UCSD-AML1 (cell line): ENCODE measurements around the gene IFFO2.
"Not testable (repeated sequence)": the region's sequence is repeated elsewhere in the genome, so short reads cannot be mapped to it uniquely, and the experiment has no call there.

Experiments used
- DNase-seq: peaks from one replicate; lab custom pipeline; 2025; ENCODE audit not compliant: unreplicated experiment; lab: John Stamatoyannopoulos, UW

IFFO2 gene

DNA sequence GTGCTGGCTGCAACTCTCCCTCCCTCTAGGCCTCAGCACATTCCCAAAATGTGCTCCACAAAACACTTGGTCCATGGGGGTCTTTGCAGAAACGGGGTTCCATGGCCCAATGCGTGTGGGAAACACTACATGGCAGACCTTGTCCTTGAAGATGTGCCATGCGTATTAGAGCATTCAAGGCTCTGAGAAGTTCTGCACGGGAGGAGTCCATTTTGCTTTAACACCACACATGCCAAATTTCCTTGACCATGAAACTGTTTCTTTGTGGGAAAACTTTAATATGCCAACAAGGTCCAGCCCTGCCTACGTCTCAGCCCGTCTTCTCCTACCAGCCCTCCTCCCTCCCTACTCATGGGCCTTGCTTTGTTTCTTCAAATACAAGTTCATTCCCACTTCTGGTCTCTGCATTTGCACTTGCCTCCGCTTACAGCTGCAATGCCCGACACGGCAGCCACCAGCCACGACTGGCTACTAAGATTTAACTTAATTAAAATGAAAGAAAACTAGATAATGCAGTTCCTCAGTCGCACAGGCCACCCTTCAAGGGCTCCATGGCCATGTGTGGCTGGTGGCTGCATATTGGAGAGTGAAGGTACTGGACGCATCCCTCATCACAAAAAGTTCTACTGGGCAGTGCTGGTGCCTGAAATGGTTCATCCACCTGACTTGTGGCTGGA, 77.8 kb downstream of the IFFO2 start:
- DNase-seq, result no peak

DNA sequence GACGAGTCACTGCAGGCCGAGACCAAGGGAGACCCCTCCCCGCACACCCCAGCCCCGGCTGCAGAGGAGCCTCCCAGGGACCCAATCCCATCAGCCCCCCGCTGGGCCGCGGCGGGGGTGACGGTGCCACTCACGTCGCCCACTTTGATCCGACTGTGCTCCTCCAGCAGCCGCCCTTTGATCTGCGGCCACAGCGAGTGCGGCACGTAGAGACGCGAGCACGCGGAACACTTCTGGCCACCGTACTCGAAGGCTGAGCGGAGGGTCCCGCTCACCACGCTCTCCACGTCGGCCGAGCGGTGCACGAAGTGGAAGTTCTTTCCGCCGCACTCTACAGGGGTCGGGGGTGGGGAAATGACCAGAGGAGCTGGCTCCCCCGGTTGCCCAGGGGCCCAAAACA, 79.2 kb downstream of the IFFO2 start:
- DNase-seq, result no peak

DNA sequence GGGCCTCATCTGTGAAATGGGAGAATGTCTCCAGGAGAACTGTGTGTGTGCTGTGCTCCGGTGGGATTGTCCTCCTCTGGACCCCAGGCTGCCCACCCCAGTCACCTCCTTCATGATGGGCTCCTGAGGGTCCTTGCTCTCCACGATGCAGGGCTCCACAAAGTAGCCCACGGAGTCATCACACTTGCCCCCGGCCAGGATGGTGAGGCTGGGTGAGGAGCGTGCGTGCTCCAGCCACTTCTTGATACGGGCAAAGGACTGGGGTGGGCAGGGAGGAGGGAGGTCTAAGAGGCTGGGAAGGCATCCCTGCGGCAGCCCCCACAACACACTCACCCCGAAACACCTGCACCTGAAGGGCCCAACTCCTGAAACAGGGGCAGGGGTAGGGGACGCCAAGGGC, 80.3 kb downstream of the IFFO2 start:
- DNase-seq, result no peak

DNA sequence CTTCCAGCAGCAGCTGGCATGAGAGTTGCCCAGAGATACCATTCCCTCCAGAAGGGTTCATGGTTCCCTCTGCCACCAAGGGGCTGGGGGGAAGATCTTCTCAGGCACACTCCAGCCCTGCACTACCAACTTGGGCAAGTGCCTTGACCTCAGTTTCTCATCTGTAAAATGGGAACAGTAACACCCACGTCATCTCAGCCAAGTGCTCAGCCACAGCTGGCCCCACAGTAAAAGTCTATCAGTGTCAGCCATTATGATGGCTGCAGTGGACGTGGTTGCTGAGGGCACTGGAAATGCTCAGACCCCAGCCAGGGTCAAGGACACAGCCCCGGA, 80.7 kb downstream of the IFFO2 start:
- DNase-seq, result no peak

DNA sequence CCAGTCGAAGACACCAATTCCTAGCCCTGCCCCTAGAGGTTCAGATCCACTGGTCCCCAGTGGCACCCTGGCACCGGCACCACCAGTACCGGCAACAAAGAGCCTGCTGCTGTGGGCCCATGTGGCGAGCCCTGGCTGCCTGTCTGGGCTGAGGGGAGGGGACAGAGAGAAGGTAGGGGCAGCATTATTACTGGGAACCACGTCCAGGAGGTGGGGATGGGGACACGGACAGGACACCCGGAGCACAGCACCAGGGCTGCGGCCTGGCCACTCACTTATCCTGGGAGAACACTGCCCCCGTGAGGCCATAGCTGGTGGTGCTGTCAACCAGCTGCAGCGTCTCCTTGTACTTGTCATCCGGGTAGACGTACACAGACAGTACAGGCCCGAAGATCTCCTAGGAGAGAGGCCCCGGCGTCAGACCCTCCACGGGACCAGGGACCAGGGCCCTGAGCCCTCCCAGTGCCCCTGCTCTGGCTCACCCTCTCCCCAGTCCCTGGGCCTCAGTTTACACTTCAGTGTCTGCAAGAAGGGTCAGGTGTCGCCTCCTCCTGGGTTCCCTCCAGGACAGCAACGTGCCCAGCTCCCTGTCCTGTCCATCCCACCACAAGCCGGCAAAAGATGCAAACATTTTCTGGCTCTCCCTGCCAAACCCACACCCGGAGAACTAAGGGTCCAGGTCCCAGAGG, 81.2 kb downstream of the IFFO2 start:
- DNase-seq, result peak; percentile 69

DNA sequence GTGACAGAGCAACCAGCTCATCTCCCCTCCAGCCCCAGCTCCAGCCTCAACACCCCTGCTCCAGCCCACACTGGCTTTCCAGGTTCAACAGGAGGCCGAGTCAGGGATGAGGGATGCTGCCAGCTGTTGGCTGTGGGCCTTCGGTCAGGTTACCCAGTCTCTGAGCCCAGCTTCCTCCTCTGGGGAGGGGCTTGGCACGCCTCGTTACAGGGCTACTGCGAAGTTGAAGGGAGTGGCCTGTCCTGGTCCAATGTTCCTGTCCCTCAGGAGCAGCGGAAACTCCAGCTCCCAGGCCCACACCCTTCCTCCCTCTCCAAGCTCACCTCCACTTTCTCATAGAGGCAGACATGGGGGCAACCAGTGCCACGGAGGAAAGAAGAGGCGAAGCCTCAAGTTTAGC, 81.9 kb downstream of the IFFO2 start:
- DNase-seq, result no peak

DNA sequence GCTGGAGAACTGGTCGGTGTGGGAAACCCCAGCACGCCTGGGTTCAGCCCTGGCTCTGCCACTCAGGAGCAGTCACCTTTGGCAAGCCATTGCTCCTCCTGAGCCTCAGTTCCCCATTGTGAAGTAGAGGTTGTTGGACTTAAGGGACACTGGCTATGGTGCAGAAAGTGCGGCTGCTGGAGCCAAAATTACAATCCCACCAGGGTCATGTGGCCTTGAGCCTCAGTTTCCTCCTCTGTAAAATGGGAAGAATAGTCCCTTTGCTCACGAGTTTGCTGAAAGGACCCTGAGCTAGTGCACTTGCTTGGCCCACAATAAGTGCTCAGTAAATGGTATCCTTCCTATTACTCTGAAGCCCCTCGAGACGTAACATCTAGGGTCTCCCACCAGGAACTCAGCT, 82.4 kb downstream of the IFFO2 start:
- no peak for DNase-seq

DNA sequence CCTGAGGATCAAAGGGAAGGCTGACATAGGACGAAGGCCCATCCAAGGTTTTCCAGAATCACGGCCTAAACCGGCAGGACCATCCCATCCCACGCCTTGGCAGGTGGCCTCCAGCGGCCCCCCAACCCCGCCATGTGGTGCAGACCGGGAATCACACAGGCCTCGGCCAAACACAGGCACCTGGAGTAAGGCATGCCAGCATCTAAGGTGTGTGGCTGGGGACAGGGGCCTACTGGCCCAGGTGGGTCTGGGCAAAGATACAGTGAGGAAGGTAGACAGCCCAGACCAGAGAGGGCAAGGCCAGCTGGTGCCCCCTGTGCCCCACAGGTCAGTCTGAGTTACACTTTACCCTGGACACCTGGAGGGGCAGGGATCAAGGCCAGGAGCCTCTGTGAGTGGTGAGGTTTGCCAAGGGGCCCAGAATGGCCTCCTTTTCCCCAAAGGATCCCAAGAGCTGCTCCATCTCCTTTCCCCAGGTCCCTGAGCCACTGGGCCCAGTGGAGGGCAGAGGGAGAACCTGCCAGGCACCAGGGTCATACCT, 84.3 kb downstream of the IFFO2 start:
- no peak for DNase-seq

DNA sequence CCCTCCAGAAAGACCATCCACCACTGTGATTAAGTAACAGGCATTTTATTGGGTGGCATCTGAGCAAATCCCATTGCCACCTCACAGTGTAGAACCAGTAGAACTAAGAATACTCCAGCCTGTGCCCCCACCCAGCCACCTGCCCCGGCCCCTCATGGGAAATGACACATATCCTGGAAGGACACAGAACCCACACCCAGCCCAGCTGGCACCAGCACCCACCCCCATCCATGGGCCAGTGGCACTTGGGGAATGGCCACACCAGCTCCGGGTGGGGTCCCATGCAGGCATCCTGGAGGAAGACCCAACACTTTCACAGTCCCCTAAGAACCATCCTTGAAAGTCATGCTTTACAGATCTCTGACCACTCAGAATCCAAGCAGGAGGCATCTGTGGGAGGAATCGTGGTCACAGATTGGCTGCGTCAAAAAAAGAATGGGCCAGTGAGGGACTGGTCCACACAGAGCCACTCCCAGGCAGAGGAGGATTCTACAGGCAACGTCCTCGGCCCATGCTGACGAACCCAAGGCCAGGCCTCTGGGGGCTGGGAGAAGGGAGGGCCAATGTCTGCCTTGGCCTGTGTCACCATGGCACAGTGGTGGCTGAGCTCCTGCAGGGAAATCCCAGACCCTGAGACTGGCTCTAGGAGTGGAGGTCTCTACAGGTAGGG, 84.9 kb downstream of the IFFO2 start:
- no peak for DNase-seq

DNA sequence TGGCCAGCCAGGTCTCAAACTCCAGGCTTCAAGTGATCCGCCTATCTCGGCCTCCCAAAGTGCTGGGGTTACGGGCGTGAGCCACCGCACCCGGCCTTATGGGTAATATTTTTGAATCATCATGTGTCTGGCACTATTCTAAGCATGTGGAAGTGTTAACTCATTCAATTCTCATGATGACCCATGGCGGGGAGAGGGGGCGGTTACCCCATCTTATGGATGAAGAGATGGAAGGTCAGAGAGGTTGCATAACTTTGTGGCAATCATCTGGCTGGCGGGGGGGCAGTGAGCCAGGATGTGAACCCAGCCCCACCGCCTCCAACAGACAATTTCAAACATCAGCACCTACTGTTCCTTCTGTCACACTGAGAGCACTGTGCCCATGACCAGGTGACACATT, 85.5 kb downstream of the IFFO2 start:
- DNase-seq, result no peak

DNA sequence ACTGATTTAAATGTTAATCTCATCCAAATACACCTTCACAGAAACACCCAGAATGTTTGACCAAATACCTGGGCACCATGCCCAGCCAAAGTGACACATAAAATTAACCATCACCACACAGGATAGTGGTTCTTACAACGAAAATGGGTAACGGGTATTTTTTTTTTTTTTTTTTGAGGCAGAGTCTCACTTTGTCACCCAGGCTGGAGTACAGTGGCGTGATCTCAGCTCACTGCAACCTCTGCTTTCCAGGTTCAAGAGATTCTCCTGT, 85.9 kb downstream of the IFFO2 start:
- not testable (repeated sequence) for DNase-seq

DNA sequence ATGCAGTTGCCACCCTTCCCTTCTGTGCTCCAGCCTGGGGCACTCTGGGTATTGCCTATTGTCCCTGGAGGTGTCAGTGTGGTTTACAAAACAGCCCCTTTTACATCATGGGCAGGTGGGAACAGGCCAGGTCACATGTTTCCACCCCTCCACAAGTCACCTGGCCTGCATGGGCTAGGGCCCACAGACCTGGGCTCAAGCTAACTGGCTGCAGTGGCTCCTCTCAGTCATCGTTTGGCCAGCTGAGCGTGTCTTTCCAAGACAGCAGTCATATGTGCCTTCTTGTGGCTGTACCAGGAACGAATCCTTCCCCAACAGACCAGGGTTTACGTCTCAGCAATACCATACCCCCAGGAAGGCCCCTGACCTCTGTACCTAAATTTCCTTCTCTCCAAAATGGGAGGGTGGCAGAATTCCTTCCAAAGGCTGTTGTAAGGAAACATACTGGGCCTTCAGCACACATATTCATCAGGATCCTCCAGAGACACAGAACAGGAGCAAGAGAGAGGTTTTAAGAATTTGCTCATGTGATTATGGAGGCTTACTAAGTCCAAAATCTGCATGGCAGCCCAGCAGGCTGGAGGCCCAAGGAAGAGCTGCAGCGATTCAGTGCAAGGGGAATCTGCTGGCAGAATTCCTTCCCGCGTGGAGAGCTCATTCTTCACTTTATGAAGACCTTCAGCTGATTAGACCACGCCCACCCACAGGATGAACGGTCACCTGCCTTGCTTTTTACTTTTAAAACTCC, 86.5 kb downstream of the IFFO2 start:
- DNase-seq, result no peak

DNA sequence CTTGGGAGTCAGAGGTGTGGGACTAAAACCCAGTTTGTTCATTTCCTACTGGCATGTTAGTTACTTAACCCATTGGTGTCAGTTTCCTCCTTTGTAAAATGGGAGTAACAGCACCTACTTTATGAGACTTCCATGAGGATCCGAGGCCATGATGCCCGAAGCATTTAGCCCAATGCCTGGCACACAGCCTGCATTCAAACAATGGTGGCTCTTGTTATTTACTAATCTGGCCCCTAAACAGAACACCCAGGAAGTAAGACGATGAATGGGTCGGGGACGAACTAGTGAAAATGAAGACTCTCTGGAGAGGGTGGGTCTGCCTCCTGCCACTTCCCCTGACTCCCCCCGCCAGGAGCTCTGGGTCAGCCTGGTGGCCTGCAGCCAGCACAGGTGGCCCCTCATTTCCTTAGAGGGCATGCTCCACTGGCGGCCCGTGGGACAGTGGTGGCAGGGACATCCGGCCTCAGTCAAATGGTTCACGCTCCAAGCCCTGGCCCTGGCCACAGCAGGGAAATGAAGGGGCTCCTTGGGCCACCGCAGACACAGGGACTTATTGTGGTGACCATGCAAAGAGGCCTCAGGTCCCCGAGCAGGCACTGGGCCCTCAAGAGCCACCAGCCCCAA, 87.6 kb downstream of the IFFO2 start:
- DNase-seq, result no peak

DNA sequence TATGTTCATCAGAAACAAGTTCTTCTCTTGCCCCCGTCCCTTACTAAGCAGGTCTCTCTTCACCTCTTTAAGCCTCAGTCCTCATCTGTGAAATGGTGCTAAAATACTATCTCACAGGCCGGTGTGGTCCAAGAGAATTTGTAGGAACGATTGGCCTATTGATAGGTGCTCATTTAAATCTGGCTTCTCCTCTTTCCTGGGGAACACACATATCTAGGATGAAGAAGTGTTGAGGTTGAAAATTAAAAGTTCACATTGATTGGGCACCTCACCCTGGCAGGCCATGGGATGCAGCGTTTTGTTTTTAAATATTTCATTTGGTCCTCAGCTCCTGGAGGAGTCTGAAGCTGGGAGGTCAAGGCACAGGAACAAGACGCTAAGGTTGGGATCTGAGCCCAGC, 88.1 kb downstream of the IFFO2 start:
- DNase-seq, result no peak

DNA sequence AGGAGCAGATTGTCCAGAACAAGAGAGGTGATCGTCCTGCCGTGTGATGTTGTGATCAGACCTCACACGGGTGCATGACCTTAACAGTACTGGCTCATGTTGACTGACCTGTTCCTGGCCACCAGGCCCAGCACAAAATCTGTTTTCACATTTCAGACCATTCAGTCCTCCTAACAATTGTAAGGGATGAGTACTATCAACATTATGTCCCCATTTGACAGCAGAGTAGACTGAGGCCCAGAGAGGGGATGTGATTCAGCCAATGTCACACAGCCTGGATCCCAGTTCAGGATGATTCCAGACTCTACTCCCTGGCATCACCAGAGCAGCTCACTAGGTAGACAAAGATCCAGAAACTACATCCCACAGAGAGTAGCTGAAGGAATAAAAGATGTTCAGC, 89.6 kb downstream of the IFFO2 start:
- DNase-seq, result no peak

DNA sequence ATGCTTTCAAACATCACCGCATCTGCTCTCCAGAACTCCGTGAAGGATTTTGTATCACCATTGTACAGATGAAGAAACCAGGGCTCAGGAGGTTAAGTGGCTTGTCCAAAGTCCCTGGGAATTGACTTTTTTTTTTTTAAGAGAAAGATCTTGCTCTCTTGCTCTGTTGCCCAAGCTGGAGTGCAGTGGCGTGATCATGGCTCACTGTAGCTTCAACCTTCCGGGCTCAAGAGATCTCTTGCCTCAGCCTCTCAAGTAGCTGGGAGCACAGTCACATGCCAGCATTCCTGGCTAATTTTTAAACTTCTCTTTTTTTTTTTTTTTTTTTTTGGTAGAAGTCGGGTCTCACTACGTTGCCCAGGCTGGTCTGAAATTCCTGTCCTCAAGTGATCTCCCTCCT, 90.2 kb downstream of the IFFO2 start:
- no peak for DNase-seq

DNA sequence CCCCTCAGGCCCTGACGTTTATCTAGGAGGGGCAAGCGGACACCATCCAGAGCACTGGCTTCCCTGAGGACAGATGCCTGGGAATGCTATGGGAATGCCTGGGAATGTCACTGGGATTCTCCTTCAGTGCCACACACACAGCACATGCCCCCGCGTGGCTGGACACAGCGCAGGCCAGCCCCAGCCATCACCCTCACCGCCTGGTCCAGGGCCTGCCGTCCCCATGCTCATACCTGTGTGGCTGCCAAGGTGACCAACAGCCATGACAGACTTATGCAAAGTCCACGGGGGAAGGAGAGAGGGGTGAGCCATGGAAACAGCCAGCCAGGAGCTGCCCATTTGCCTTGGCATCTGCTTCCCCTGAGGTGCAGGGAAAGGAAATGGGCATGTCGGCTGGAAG, 91.3 kb downstream of the IFFO2 start:
- DNase-seq, result no peak

DNA sequence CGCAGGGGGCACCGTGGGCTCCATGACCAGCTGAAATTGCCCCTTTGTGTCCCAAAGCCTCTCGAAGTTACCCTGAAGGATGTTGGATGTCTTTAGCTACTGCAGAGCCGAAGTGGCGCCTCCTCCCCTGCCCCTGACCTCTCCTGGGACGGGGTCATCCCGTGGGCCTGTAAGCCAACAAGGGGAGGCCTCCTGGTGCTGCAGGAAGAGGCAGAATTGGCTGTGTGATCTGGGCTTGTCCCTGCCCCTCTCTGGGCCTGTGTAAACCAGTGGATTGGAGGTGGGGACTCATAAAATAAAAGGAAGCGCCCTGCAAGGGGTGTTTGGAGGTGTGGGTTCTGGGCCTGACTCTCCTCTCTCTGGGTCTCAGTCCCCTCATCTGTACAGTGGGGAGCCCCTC, 94.9 kb downstream of the IFFO2 start:
- DNase-seq, result no peak

DNA sequence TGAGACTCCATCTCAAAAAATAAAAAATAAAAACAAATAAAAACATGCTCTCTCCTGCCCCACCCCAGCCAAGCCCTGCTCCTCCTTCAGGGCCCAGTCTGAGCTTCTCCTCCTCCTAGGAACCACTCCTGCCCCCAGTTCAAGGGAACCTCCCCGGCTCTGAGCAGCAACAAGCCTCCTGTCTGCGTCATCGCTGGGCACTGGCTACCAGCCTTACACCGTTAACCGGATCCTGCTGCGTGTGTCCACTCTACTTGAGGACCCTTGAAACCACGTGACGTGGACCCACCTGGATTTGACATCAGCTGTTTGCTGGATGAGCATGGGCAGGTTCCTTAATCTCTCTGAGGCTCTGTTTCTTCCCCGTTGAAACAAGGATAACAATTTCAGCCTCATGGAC, 95.4 kb downstream of the IFFO2 start:
- no peak for DNase-seq

DNA sequence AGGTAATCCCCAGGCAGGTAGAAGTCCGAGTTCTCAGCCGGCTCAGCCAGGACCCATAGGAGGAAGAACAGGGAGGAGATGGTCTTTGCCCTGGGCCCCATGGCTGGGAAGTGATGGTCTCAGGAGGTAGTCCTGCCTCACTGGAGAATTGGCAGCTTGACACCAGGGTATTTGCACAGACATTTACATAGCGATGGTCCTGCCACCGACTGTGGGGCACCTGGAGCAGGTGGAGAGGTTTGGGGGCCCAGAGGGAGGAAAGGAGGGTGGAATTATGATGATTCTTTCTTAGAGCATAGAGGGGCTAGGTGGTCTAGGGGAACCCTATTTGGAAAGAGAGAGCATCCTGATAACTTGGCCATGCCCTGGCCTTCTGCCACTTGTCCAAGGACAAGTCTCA, 96.9 kb downstream of the IFFO2 start, which contains the start of gene TAS1R2:
TSS of gene TAS1R2 (minus strand) at position 101 of the 400 bp plus-strand sequence. CDS start at position 101, 0 bp downstream.
- no peak for DNase-seq

DNA sequence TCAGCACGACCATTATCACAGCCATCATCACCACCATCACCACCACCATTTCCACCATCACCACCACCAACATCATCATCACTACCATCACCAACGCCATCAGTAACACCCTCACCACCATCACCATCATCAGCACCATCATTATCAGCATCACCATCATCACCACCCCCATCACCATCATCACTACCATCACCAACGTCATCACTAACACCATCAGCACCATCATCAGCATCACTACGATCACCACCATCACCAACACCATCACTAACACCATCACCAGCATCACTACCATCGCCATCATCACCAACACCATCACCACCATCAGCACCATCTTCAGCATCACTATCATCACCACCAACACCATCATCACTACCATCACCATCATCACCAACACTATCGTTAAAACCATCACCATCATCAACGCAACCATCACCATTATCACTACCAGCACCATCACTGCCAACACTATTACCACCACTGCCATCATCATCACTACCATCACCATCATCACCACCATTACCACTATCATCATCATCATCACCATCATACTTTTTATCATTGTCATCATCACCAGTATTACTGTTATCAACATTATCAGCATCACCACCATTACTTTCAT, 98.3 kb downstream of the IFFO2 start:
- DNase-seq, result no peak
